Measurements from ENCODE around the gene TBC1D4. TPM values are rescaled to one million over a fixed set of nuclear protein-coding genes. Genes with fewer than 3 reads are reported as not detected.

Gene TBC1D4
- 19.8 TPM for total RNA-seq

GRCh38 chr13:75482070-75482819 is at the start of gene TBC1D4:
TBC1D4 (minus strand) TSS chr13:75482169; CDS start chr13:75481767, 402 bp downstream.
- peak within 1 kb of the TSS; percentile 83 for H3K27ac ChIP-seq (ENCODE audit: low read depth, low read length)
- H3K36me3 ChIP-seq (ENCODE audit: control insufficient read depth in 3 of 3, insufficient read depth in 3 of 3, low read length in 3 of 3), result no peaks in the 10 kb centered on the region
- H3K4me3 ChIP-seq (ENCODE audit: low read length in 3 of 3), result peak within 1 kb of the TSS; percentile 85 to 92 (median 86)
- H3K27me3 ChIP-seq (ENCODE audit: control insufficient read depth in 3 of 3, insufficient read depth in 3 of 3, low read length in 3 of 3), result no peaks in the 10 kb centered on the region
- peak within 1 kb of the TSS; percentile 76 to 88 (median 82) for H3K9ac ChIP-seq (ENCODE audit: low read depth in 1 of 3, low read length in 3 of 3)
- peaks cover 7 to 14% (median 13%) of the 10 kb centered on the region in 3 donors for H3K4me1 ChIP-seq (ENCODE audit: control insufficient read depth in 3 of 3, insufficient read depth in 3 of 3, low read length in 3 of 3)
- no peaks in the 10 kb centered on the region for H3K9me3 ChIP-seq (ENCODE audit: control insufficient read depth in 3 of 3, low read length in 3 of 3)

GRCh38 chr13:75530549-75530961 is 48.6 kb upstream of the TBC1D4 start:
- Histone ChIP-seq H3K27ac (ENCODE audit: low read depth, low read length) (no peak overlapping the region), H3K9ac (ENCODE audit: low read depth in 1 of 3, low read length in 3 of 3) (no peak overlapping the region), H3K36me3 (ENCODE audit: control insufficient read depth in 3 of 3, insufficient read depth in 3 of 3, low read length in 3 of 3) (peaks cover 6 to 16% (median 9%) of the 10 kb centered on the region in 3 donors), H3K4me1 (ENCODE audit: control insufficient read depth in 3 of 3, insufficient read depth in 3 of 3, low read length in 3 of 3) (no peaks in the 10 kb centered on the region), H3K4me3 (ENCODE audit: low read length in 3 of 3) (no peak overlapping the region), H3K27me3 (ENCODE audit: control insufficient read depth in 3 of 3, insufficient read depth in 3 of 3, low read length in 3 of 3) (no peaks in the 10 kb centered on the region), H3K9me3 (ENCODE audit: control insufficient read depth in 3 of 3, low read length in 3 of 3) (no peaks in the 10 kb centered on the region)

- Histone ChIP-seq H3K4me3 (ENCODE audit: low read length in 3 of 3) (no peak overlapping the region), H3K36me3 (ENCODE audit: control insufficient read depth in 3 of 3, insufficient read depth in 3 of 3, low read length in 3 of 3) (peaks cover 0 to 6% (median 3%) of the 10 kb centered on the region in 3 donors), H3K9me3 (ENCODE audit: control insufficient read depth in 3 of 3, low read length in 3 of 3) (no peaks in the 10 kb centered on the region), H3K4me1 (ENCODE audit: control insufficient read depth in 3 of 3, insufficient read depth in 3 of 3, low read length in 3 of 3) (no peaks in the 10 kb centered on the region), H3K27ac (ENCODE audit: low read depth, low read length) (no peak overlapping the region), H3K9ac (ENCODE audit: low read depth in 1 of 3, low read length in 3 of 3) (no peak overlapping the region), H3K27me3 (ENCODE audit: control insufficient read depth in 3 of 3, insufficient read depth in 3 of 3, low read length in 3 of 3) (no peaks in the 10 kb centered on the region)
Measured at GRCh38 chr13:75521956-75522355, 40.0 kb upstream of the TBC1D4 start.

- Histone ChIP-seq H3K27me3 (ENCODE audit: control insufficient read depth in 3 of 3, insufficient read depth in 3 of 3, low read length in 3 of 3) (no peaks in the 10 kb centered on the region), H3K9me3 (ENCODE audit: control insufficient read depth in 3 of 3, low read length in 3 of 3) (no peaks in the 10 kb centered on the region), H3K4me3 (ENCODE audit: low read length in 3 of 3) (no peak overlapping the region), H3K9ac (ENCODE audit: low read depth in 1 of 3, low read length in 3 of 3) (no peak overlapping the region), H3K27ac (ENCODE audit: low read depth, low read length) (no peak overlapping the region), H3K36me3 (ENCODE audit: control insufficient read depth in 3 of 3, insufficient read depth in 3 of 3, low read length in 3 of 3) (no peaks in the 10 kb centered on the region), H3K4me1 (ENCODE audit: control insufficient read depth in 3 of 3, insufficient read depth in 3 of 3, low read length in 3 of 3) (no peaks in the 10 kb centered on the region)
Measured at GRCh38 chr13:75518439-75519088, 36.6 kb upstream of the TBC1D4 start.

- Histone ChIP-seq H3K27me3 (ENCODE audit: control insufficient read depth in 3 of 3, insufficient read depth in 3 of 3, low read length in 3 of 3) (no peaks in the 10 kb centered on the region), H3K4me1 (ENCODE audit: control insufficient read depth in 3 of 3, insufficient read depth in 3 of 3, low read length in 3 of 3) (no peaks in the 10 kb centered on the region), H3K9ac (ENCODE audit: low read depth in 1 of 3, low read length in 3 of 3) (no peak overlapping the region), H3K9me3 (ENCODE audit: control insufficient read depth in 3 of 3, low read length in 3 of 3) (no peaks in the 10 kb centered on the region), H3K36me3 (ENCODE audit: control insufficient read depth in 3 of 3, insufficient read depth in 3 of 3, low read length in 3 of 3) (no peaks in the 10 kb centered on the region), H3K27ac (ENCODE audit: low read depth, low read length) (no peak overlapping the region), H3K4me3 (ENCODE audit: low read length in 3 of 3) (no peak overlapping the region)
Measured at GRCh38 chr13:75514080-75514995, 32.4 kb upstream of the TBC1D4 start.

DNA sequence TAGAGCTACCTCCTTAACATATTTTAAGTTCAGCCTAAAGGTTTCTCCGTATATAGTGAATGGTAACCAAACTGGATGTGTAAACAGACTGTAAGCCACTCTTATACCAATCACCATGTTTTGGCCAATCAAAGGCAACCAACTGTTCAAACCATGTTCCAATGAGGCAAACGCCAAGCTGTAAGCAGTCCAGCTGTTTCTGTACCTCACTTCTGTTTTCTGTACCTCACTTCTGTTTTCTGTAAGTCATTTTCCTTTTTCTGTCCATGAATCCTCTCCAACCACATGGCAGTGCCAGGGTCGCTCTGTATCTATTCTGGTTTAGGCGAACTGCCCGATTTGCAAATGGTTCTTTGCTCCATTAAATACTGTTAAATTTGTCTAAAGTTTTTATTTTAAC is 31.3 kb upstream of the TBC1D4 start:
- no peaks in the 10 kb centered on the region for H3K36me3 ChIP-seq (ENCODE audit: control insufficient read depth in 3 of 3, insufficient read depth in 3 of 3, low read length in 3 of 3)
- H3K9ac ChIP-seq (ENCODE audit: low read depth in 1 of 3, low read length in 3 of 3), result no peak overlapping the region
- H3K9me3 ChIP-seq (ENCODE audit: control insufficient read depth in 3 of 3, low read length in 3 of 3), result no peaks in the 10 kb centered on the region
- no peak overlapping the region for H3K27ac ChIP-seq (ENCODE audit: low read depth, low read length)
- H3K4me1 ChIP-seq (ENCODE audit: control insufficient read depth in 3 of 3, insufficient read depth in 3 of 3, low read length in 3 of 3), result no peaks in the 10 kb centered on the region
- H3K4me3 ChIP-seq (ENCODE audit: low read length in 3 of 3), result no peak overlapping the region
- H3K27me3 ChIP-seq (ENCODE audit: control insufficient read depth in 3 of 3, insufficient read depth in 3 of 3, low read length in 3 of 3), result no peaks in the 10 kb centered on the region

DNA sequence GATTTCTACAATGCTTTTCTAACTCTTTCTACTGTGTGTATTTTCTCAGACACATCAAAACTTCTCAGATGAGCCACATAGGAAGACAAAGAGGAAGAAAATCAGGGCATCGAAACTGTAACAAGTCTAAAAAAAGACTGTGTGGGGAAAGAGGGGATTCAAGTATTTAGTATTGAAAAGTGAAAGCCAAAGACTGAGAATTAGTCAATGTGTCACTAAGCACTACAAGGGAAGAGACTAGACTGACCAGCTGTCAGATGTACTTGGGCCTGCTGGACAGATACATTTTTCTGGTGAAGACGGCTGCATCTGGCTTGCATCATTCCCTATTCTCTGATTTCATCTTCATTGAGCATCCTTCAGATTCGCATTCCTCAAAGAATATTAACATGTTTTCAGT is 30.3 kb upstream of the TBC1D4 start:
- Histone ChIP-seq H3K4me1 (ENCODE audit: control insufficient read depth in 3 of 3, insufficient read depth in 3 of 3, low read length in 3 of 3) (peaks cover under 1 to 1% (median 1%) of the 10 kb centered on the region in 3 donors), H3K9ac (ENCODE audit: low read depth in 1 of 3, low read length in 3 of 3) (no peak overlapping the region), H3K4me3 (ENCODE audit: low read length in 3 of 3) (no peak overlapping the region), H3K27me3 (ENCODE audit: control insufficient read depth in 3 of 3, insufficient read depth in 3 of 3, low read length in 3 of 3) (no peaks in the 10 kb centered on the region), H3K36me3 (ENCODE audit: control insufficient read depth in 3 of 3, insufficient read depth in 3 of 3, low read length in 3 of 3) (no peaks in the 10 kb centered on the region), H3K9me3 (ENCODE audit: control insufficient read depth in 3 of 3, low read length in 3 of 3) (no peaks in the 10 kb centered on the region), H3K27ac (ENCODE audit: low read depth, low read length) (no peak overlapping the region)

DNA sequence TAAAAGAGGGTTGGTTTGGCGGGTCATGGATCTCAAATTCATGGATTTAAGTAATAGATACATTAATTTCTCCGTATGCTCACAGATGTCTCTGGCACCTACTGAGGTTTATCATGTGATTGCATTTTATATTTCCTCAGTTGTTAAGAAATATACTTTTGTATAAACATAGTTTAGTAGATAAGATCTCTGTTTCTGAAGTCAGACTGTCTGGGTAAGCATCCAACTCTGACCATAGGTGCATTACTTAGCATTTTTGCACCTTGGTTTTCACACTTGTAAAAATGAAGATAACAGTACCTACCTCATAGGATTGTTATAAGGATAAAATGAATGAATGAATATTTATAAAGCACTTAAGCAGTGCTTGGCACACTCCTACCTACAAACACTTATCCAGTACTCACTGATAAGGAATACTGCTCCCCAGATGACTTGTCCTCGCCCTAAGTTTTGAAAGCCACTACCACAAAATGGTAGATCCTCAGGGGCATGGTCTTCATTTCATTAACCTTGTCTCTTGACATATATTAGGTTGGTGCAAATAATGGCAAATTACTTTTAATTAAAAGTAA is 29.2 kb upstream of the TBC1D4 start:
- Histone ChIP-seq H3K27me3 (ENCODE audit: control insufficient read depth in 3 of 3, insufficient read depth in 3 of 3, low read length in 3 of 3) (no peaks in the 10 kb centered on the region), H3K4me3 (ENCODE audit: low read length in 3 of 3) (no peak overlapping the region)

DNA sequence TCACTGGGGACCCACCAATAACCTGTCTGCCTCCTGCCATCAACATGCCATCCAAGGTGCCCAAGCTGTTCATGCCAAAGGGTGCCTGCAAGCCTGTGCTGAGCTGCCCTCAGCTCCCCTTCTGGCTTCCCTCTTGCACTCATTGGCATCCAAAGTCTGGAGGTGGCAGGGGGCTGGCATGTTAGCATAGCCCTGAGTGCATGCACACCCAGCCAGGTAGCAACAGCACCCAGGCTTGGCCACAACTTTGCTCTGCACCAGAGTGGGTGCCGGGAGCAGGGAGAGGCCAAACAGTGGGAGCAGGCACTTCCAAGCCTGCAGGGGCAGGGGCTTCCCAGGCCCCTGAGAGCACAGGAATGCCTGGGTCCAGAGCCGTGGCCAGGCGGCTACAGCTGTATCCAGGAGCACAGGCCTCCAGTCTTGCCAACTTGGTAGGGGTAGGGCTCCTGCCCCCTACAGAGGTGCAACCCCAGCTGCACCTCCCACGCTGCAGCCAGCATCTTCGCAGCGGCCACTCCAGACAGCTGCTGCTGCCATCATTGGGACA is 26.1 kb upstream of the TBC1D4 start:
- Histone ChIP-seq H3K27me3 (ENCODE audit: control insufficient read depth in 3 of 3, insufficient read depth in 3 of 3, low read length in 3 of 3) (no peaks in the 10 kb centered on the region), H3K27ac (ENCODE audit: low read depth, low read length) (no peak overlapping the region), H3K4me3 (ENCODE audit: low read length in 3 of 3) (no peak overlapping the region), H3K9me3 (ENCODE audit: control insufficient read depth in 3 of 3, low read length in 3 of 3) (no peaks in the 10 kb centered on the region), H3K9ac (ENCODE audit: low read depth in 1 of 3, low read length in 3 of 3) (no peak overlapping the region), H3K4me1 (ENCODE audit: control insufficient read depth in 3 of 3, insufficient read depth in 3 of 3, low read length in 3 of 3) (peaks cover 2 to 7% (median 5%) of the 10 kb centered on the region in 3 donors), H3K36me3 (ENCODE audit: control insufficient read depth in 3 of 3, insufficient read depth in 3 of 3, low read length in 3 of 3) (no peaks in the 10 kb centered on the region)

More for the DNA sequence above, 29.2 kb upstream of the TBC1D4 start:
- Histone ChIP-seq H3K9ac (ENCODE audit: low read depth in 1 of 3, low read length in 3 of 3) (no peak overlapping the region), H3K27ac (ENCODE audit: low read depth, low read length) (no peak overlapping the region), H3K9me3 (ENCODE audit: control insufficient read depth in 3 of 3, low read length in 3 of 3) (no peaks in the 10 kb centered on the region), H3K36me3 (ENCODE audit: control insufficient read depth in 3 of 3, insufficient read depth in 3 of 3, low read length in 3 of 3) (no peaks in the 10 kb centered on the region), H3K4me1 (ENCODE audit: control insufficient read depth in 3 of 3, insufficient read depth in 3 of 3, low read length in 3 of 3) (peaks cover 2 to 7% (median 5%) of the 10 kb centered on the region in 3 donors)

Data from skeletal muscle tissue (tissue), 4 donors.